Effector CD8-positive, alpha-beta T cell (primary cell): ENCODE data around the gene NR6A1.
"Not testable (repeated sequence)": the region's sequence is repeated elsewhere in the genome, so short reads cannot be mapped to it uniquely, and the experiment has no call there.

Source experiments
- DNase-seq: peaks from one replicate; lab custom pipeline; 2025; lab: John Stamatoyannopoulos, UW

Gene NR6A1

GRCh38 chr9:124615840-124616239, 155.3 kb downstream of the NR6A1 start:
- not testable (repeated sequence) for DNase-seq

GRCh38 chr9:124615100-124615742, 155.9 kb downstream of the NR6A1 start:
- no peak for DNase-seq

- no peak for DNase-seq
These were observed 157.3 kb downstream of the NR6A1 start for GRCh38 chr9:124613849-124614248.

- no peak for DNase-seq
These were observed 160.0 kb downstream of the NR6A1 start for GRCh38 chr9:124611106-124611505.

GRCh38 chr9:124606027-124606426, 165.1 kb downstream of the NR6A1 start:
- DNase-seq = no peak

- no peak for DNase-seq
These were observed 165.9 kb downstream of the NR6A1 start for GRCh38 chr9:124605258-124605657.

GRCh38 chr9:124602632-124603031, 168.5 kb downstream of the NR6A1 start:
- DNase-seq = no peak

- no peak for DNase-seq
These were observed 168.9 kb downstream of the NR6A1 start for GRCh38 chr9:124602204-124602603.

- no peak for DNase-seq
These were observed 170.7 kb downstream of the NR6A1 start for GRCh38 chr9:124600407-124600806.

- no peak for DNase-seq
These were observed 171.9 kb downstream of the NR6A1 start for GRCh38 chr9:124599121-124599795.

GRCh38 chr9:124598048-124598447, 173.1 kb downstream of the NR6A1 start:
- DNase-seq = no peak

- no peak for DNase-seq
These were observed 174.8 kb downstream of the NR6A1 start for GRCh38 chr9:124596172-124596839.

- no peak for DNase-seq
These were observed 175.4 kb downstream of the NR6A1 start for GRCh38 chr9:124595743-124596142.

- DNase-seq = no peak
These were observed 176.4 kb downstream of the NR6A1 start for GRCh38 chr9:124594673-124595072.

- DNase-seq = no peak
These were observed 176.9 kb downstream of the NR6A1 start for GRCh38 chr9:124594225-124594624.

GRCh38 chr9:124593651-124594058, 177.5 kb downstream of the NR6A1 start:
- no peak for DNase-seq

GRCh38 chr9:124593200-124593599, 177.9 kb downstream of the NR6A1 start:
- no peak for DNase-seq

- DNase-seq = no peak
These were observed 180.0 kb downstream of the NR6A1 start for GRCh38 chr9:124590889-124591641.

- DNase-seq = no peak
These were observed 186.5 kb downstream of the NR6A1 start for GRCh38 chr9:124584631-124585030.

GRCh38 chr9:124583134-124583533, 188.0 kb downstream of the NR6A1 start:
- DNase-seq = no peak

- no peak for DNase-seq
These were observed 190.9 kb downstream of the NR6A1 start for GRCh38 chr9:124580186-124580585.

GRCh38 chr9:124576751-124577150, 194.4 kb downstream of the NR6A1 start:
- no peak for DNase-seq
